ENCODE results near the gene ALG9. TPM values are rescaled to one million over a fixed set of nuclear protein-coding genes. Genes with fewer than 3 reads are reported as not detected.

ALG9 gene
- total and polyA plus RNA-seq, 10 of the 15 experiments (the other 5 are each of a cell fraction or from before 2014, with no cell fraction given) = 10.8 to 41.6 (median 25.5) TPM

GRCh38 chr11:111788464-111788863, 82.9 kb downstream of the ALG9 start:
- H3K4me2 ChIP-seq (ENCODE audit: control insufficient read depth, insufficient read depth) = no peak overlapping the region
- CTCF ChIA-PET = interaction anchor here (0.6 to 1.3 kb wide), 3 partner anchors 11 to 184 kb away, joined by 3 to 6 read pairs (median 4); no protein-coding TSS in a partner anchor
- H3K9me3 ChIP-seq (replicated peaks; ENCODE audit: control insufficient read depth, insufficient read depth, low read length) = no peaks in the 10 kb centered on the region
- no peak overlapping the region for H3K27ac ChIP-seq (ENCODE audit: control insufficient read depth, insufficient read depth)
- RAD21 ChIA-PET (ENCODE audit: unreplicated experiment) = interaction anchor here (1.1 kb wide), 1 partner anchor 9 kb away, joined by 3 read pairs; no protein-coding TSS in a partner anchor
- no peak overlapping the region for H3K9ac ChIP-seq (ENCODE audit: control insufficient read depth, insufficient read depth, low read length)
- no TSS peak for BruUV-seq (replicated peaks)
- no peak overlapping the region for H3K4me3 ChIP-seq
- peaks cover 0 to 10% of the 10 kb centered on the region in 2 experiments for H3K36me3 ChIP-seq (ENCODE audit: control insufficient read depth in 2 of 2, insufficient read depth in 2 of 2, low read length in 1 of 2)
- SMC1A ChIA-PET (ENCODE audit: uncharacterized antibody, unreplicated experiment) = interaction anchor here (1.0 to 4.0 kb wide), 3 partner anchors 12 to 61 kb away, joined by 3 to 20 read pairs (median 5); no protein-coding TSS in a partner anchor
- POLR2A ChIA-PET = no interaction called here
- in situ Hi-C loops (cut with MboI) (no loop called here), intact Hi-C loops (cut with micrococcal nuclease; ENCODE audit: unreplicated experiment) (no loop called here)
- ATAC-seq (no peak), FAIRE-seq (no peak), DNase-seq (ENCODE audit: low read depth, low spot score) (no peak)
- H3K4me1 ChIP-seq (ENCODE audit: control insufficient read depth, insufficient read depth, low read length) = no peaks in the 10 kb centered on the region
- H3K79me2 ChIP-seq (ENCODE audit: control insufficient read depth, insufficient read depth, low read length) = no peaks in the 10 kb centered on the region
- H2AFZ ChIP-seq (ENCODE audit: control insufficient read depth, low read depth, low read length) = no peak overlapping the region
- no peaks in the 10 kb centered on the region for H4K20me1 ChIP-seq (ENCODE audit: control insufficient read depth, insufficient read depth)
- TF ChIP-seq ZZZ3 (IDR thresholded peaks at IDR 0.05; ENCODE audit: control insufficient read depth, insufficient read length, low read depth) (no peak), BMI1 (IDR thresholded peaks at IDR 0.05; ENCODE audit: borderline replicate concordance) (no peak)
- no peaks in the 10 kb centered on the region for H3K27me3 ChIP-seq (replicated peaks in 1 of 2; ENCODE audit: control insufficient read depth in 2 of 2, insufficient read depth in 2 of 2, low read length in 1 of 2)
- WGBS (ENCODE audit: insufficient coverage, insufficient replicate concordance, low lambda C conversion rate, missing lambda C conversion rate) = 100% methylated on average over 2 of the region's 2 CpGs

- H3K36me3 ChIP-seq (ENCODE audit: control insufficient read depth in 2 of 2, insufficient read depth in 2 of 2, low read length in 1 of 2) = peaks cover 0 to 10% of the 10 kb centered on the region in 2 experiments
- BruUV-seq (replicated peaks) = no TSS peak
- no peak overlapping the region for H3K4me3 ChIP-seq
- TF ChIP-seq SP1 (IDR thresholded peaks at IDR 0.05; ENCODE audit: low read depth, low read length) (no peak), STAT3 (IDR thresholded peaks at IDR 0.05; ENCODE audit: low read depth, low read length) (no peak), SIN3A (IDR thresholded peaks at IDR 0.05; ENCODE audit: low read depth, low read length) (no peak), YBX1 (IDR thresholded peaks at IDR 0.05) (no peak), IRF5 (IDR thresholded peaks at IDR 0.05; ENCODE audit: borderline replicate concordance) (no peak), POU2F2 (IDR thresholded peaks at IDR 0.05; ENCODE audit: borderline replicate concordance, low read depth, low read length) (no peak), ZBTB33 (IDR thresholded peaks at IDR 0.05) (no peak), JUND (IDR thresholded peaks at IDR 0.05; ENCODE audit: low read depth, low read length) (no peak), BMI1 (IDR thresholded peaks at IDR 0.05; ENCODE audit: borderline replicate concordance) (no peak), BCL3 (IDR thresholded peaks at IDR 0.05; ENCODE audit: borderline replicate concordance, insufficient read depth, low read depth, low read length, poor library complexity, severe bottlenecking) (no peak), ASH2L (IDR thresholded peaks at IDR 0.05; ENCODE audit: borderline replicate concordance, low read depth) (no peak), SUZ12 (IDR thresholded peaks at IDR 0.05; ENCODE audit: unreplicated experiment) (no peak)
- H3K27me3 ChIP-seq (replicated peaks in 1 of 2; ENCODE audit: control insufficient read depth in 2 of 2, insufficient read depth in 2 of 2, low read length in 1 of 2) = no peaks in the 10 kb centered on the region
- H2AFZ ChIP-seq (ENCODE audit: control insufficient read depth, low read depth, low read length) = no peak overlapping the region
- ChIA-PET CTCF (interaction anchor here (0.7 to 1.3 kb wide), 2 partner anchors 11 to 66 kb away, joined by 3 to 6 read pairs; no protein-coding TSS in a partner anchor), POLR2A (no interaction called here), SMC1A (ENCODE audit: uncharacterized antibody, unreplicated experiment) (interaction anchor here (1.0 to 4.0 kb wide), 3 partner anchors 11 to 61 kb away, joined by 3 to 20 read pairs (median 5); no protein-coding TSS in a partner anchor), RAD21 (ENCODE audit: unreplicated experiment) (interaction anchor here (1.1 kb wide), 1 partner anchor 9 kb away, joined by 3 read pairs; no protein-coding TSS in a partner anchor)
- intact Hi-C loops (cut with micrococcal nuclease; ENCODE audit: unreplicated experiment) (no loop called here), in situ Hi-C loops (cut with MboI) (no loop called here)
- H3K9me3 ChIP-seq (replicated peaks; ENCODE audit: control insufficient read depth, insufficient read depth, low read length) = no peaks in the 10 kb centered on the region
- H3K79me2 ChIP-seq (ENCODE audit: control insufficient read depth, insufficient read depth, low read length) = no peaks in the 10 kb centered on the region
- ATAC-seq (no peak), DNase-seq (ENCODE audit: low read depth, low spot score) (no peak), FAIRE-seq (no peak)
- 83% methylated on average over 2 of the region's 2 CpGs for WGBS (ENCODE audit: insufficient coverage, insufficient replicate concordance, low lambda C conversion rate, missing lambda C conversion rate)
- no peak overlapping the region for H3K9ac ChIP-seq (ENCODE audit: control insufficient read depth, insufficient read depth, low read length)
- no peak overlapping the region for H3K27ac ChIP-seq (ENCODE audit: control insufficient read depth, insufficient read depth)
- H4K20me1 ChIP-seq (ENCODE audit: control insufficient read depth, insufficient read depth) = no peaks in the 10 kb centered on the region
- no peak overlapping the region for H3K4me2 ChIP-seq (ENCODE audit: control insufficient read depth, insufficient read depth)
- H3K4me1 ChIP-seq (ENCODE audit: control insufficient read depth, insufficient read depth, low read length) = no peaks in the 10 kb centered on the region
Measured at GRCh38 chr11:111788051-111788450, 83.3 kb downstream of the ALG9 start.

Data from GM12878 (cell line).